ENCODE results near the gene ATXN7L2.

ATXN7L2 gene

GRCh38 chr1:109482791-109483671 lies 674 bp upstream of the ATXN7L2 start:
- TF ChIP-seq, protein P1, sequence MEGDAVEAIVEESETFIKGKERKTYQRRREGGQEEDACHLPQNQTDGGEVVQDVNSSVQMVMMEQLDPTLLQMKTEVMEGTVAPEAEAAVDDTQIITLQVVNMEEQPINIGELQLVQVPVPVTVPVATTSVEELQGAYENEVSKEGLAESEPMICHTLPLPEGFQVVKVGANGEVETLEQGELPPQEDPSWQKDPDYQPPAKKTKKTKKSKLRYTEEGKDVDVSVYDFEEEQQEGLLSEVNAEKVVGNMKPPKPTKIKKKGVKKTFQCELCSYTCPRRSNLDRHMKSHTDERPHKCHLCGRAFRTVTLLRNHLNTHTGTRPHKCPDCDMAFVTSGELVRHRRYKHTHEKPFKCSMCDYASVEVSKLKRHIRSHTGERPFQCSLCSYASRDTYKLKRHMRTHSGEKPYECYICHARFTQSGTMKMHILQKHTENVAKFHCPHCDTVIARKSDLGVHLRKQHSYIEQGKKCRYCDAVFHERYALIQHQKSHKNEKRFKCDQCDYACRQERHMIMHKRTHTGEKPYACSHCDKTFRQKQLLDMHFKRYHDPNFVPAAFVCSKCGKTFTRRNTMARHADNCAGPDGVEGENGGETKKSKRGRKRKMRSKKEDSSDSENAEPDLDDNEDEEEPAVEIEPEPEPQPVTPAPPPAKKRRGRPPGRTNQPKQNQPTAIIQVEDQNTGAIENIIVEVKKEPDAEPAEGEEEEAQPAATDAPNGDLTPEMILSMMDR (IDR thresholded peaks at IDR 0.05) = no peak
- H3K27ac ChIP-seq = peak overlapping the region in 1 of 2 donors; percentile 99
- H3K4me3 ChIP-seq = peak overlapping the region; percentile 98
- DNase-seq (ENCODE audit: low spot score) = no peak

DNA sequence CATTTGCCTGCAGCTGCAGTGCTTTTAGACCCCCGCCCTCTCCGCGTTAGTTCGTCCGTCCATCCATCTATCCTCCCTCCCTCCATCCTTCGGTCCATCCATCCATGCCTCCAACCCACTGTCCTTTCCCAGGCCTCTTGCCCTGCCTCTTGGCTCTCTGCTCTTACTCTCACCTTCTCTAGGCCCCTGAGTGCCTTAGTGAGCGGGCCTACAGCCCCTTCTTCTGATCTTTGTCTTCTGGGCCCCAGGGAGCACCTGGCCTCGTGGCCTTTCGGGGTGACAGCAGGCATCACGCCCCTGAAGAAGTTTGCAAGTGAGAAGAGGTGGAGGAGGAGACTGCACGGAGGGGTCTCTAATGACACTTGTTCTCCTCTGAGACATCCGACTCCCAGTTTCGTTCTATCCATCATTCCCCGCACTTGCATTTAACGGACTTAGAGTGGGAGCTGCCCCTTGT lies 842 bp downstream of the ATXN7L2 start:
- Histone ChIP-seq H3K27ac (peak overlapping the region in 1 of 2 donors; percentile 99), H3K4me3 (peak overlapping the region; percentile 98)
- TF ChIP-seq, protein P1 (IDR thresholded peaks at IDR 0.05) = no peak
- no peak for DNase-seq (ENCODE audit: low spot score)

DNA sequence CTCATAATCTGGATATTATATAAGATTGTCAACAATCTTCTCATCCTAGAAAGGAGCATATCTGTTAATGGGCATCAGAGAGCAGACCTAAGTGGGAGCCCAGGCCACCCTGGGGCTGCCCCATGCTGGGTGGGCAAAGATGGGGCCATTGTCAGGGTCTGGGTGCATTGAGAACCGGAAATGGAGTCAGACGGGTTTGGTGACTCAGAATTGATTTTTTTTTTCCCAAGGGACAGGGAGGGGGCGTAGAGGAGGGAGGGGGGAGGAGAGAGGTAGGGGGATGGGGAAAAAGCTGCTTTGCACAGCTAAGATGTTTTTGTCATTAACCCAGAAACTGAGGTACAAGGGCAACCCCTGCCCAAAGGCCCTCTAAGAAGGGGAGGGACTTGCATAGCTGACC lies 1.3 kb downstream of the ATXN7L2 start:
- TF ChIP-seq, protein P1 (IDR thresholded peaks at IDR 0.05) = no peak
- Histone ChIP-seq H3K4me3 (peak overlapping the region; percentile 98), H3K27ac (no peak overlapping the region)
- DNase-seq (ENCODE audit: low spot score) = no peak

DNA sequence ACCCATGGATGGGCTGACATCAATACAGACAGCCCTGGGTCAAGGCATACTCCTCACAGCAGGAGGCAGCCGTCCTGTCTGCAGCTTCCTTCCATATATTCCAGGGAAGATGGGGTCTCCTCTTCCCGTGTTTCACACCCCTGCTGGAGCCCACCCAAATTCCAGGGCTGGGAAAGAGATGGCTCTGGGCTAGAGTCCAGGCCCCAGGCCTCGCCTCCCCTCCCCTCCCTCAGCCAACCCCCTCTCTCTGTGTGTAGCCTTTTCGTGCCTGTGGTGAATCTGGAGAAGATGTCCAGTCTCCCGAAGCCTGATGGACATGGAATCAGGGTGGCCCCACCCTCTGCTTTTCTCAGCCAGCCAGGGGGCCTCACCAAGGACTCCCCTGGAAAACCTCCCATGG lies 3.6 kb downstream of the ATXN7L2 start:
- no peak for DNase-seq (ENCODE audit: low spot score)
- no peak overlapping the region for H3K4me3 ChIP-seq
- TF ChIP-seq, protein P1 (IDR thresholded peaks at IDR 0.05) = no peak
- H3K27ac ChIP-seq = no peak overlapping the region

DNA sequence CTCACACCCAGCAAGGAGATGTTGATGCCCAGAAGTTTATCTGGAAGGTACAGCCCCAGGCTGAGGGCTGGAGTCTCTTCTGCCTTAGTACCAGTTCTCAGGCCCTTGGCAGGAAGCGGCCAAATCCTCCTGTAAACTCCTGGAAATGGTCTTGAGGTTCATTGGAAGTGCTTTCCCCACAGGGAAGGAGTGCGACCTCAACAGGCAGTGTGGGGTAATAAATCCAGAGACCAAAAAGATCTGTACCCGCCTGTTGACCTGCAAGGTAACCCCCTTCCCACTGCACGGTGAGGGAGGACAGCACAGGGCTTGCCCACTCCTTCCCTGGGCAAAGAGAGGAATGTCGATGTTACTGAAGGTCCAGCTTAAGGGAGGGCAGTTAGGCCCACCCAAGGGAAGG lies 4.5 kb downstream of the ATXN7L2 start:
- TF ChIP-seq, protein P1 (IDR thresholded peaks at IDR 0.05) = no peak
- DNase-seq (ENCODE audit: low spot score) = no peak

GRCh38 chr1:109488696-109489095 lies 5.0 kb downstream of the ATXN7L2 start:
- H3K4me3 ChIP-seq = no peak overlapping the region
- no peak for DNase-seq (ENCODE audit: low spot score)
- no peak overlapping the region for H3K27ac ChIP-seq
- TF ChIP-seq, protein P1 (IDR thresholded peaks at IDR 0.05) = no peak

More for the DNA sequence above, 4.5 kb downstream of the ATXN7L2 start:
- H3K4me3 ChIP-seq = no peak overlapping the region
- no peak overlapping the region for H3K27ac ChIP-seq

Data from coronary artery (tissue), 2 donors.